Measurements from ENCODE around the gene LENEP.

DNA sequence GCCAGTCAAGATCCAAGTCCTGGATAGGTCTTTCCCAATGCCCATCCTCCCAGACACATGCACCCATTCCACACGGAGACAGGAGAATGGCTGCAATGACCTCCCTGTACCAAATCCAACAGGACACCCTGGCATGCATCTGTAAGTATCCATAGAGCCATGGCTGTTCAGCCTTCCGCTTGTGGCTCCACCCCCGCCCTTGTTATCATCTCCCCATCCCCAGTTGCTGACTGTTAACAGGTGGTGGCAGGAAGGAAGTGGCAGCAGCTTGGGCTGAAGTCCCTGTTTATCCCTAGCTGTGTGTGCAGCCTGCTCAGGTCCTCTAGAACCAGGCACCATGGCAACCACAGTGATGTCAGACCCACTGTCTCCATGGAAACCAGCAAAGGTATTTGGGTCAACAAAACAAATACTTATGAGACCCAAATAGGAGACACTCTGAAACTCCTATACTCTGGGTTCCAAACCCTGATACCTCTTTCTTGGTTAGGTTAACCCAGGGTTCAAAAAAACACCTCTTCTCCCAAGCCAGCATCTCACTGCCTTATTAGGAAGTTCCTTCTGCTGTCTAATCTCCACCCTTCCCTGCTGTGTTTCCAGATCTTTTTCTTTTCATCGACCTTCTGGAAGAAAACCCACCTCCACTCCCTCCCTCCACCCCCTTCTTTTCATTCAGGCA, 38.2 kb upstream of the LENEP start:
- TF ChIP-seq CTCF (IDR thresholded peaks at IDR 0.05) (no peak), POLR2AphosphoS5 (IDR thresholded peaks at IDR 0.05) (no peak)
